CD14-positive monocyte (primary cell): ENCODE data around the gene FAM107B. TPM values are rescaled to one million over a fixed set of nuclear protein-coding genes. Genes with fewer than 3 reads are reported as not detected.

Source experiments
- DNase-seq, 3 donors: peaks; one replicate each; pipeline ENCODE4 v3.0.0-alpha.2; 2011 to 2022
- H2AFZ ChIP-seq: 2 replicates; pipeline ENCODE4 v1.6.0; 2012; ENCODE audit warnings: mild to moderate bottlenecking, low read depth, low read length, inconsistent platforms; ENCODE audit not compliant: insufficient read depth, poor library complexity, severe bottlenecking
- H3K27ac ChIP-seq, 2 donors: 1 replicate in 1 of 2; 2 replicates in 1 of 2; pipeline ENCODE4 v1.5.1; 2012 to 2013; ENCODE audit warnings: low read length in 2 of 2, control low read depth in 1 of 2, inconsistent platforms in 1 of 2, low read depth in 1 of 2, mild to moderate bottlenecking in 1 of 2
- H3K27me3 ChIP-seq, 2 donors: one replicate each; pipeline versions ENCODE4 v1.6.0 to v1.6.1; 2011 to 2013; ENCODE audit warnings: low read length in 2 of 2; ENCODE audit not compliant: control insufficient read depth in 2 of 2, insufficient read depth in 2 of 2
- H3K36me3 ChIP-seq, 2 donors: replicated peaks in 1 of 2; 1 replicate in 1 of 2; 2 replicates in 1 of 2; pipeline versions ENCODE4 v1.5.1 to v1.6.1; 2012 to 2013; ENCODE audit warnings: low read length in 2 of 2, control low read depth in 1 of 2, inconsistent platforms in 1 of 2, mild to moderate bottlenecking in 1 of 2; ENCODE audit not compliant: insufficient read depth in 2 of 2, control insufficient read depth in 1 of 2
- H3K4me1 ChIP-seq, 2 donors: 1 replicate in 1 of 2; 2 replicates in 1 of 2; pipeline versions ENCODE4 v1.5.1 to v1.6.1; 2012 to 2013; ENCODE audit warnings: low read length in 2 of 2, control low read depth in 1 of 2, inconsistent platforms in 1 of 2, mild to moderate bottlenecking in 1 of 2, moderate library complexity in 1 of 2; ENCODE audit not compliant: insufficient read depth in 2 of 2, control insufficient read depth in 1 of 2
- H3K4me2 ChIP-seq: replicated peaks from 2 replicates; pipeline ENCODE3; 2012; ENCODE audit warnings: low read length, moderate library complexity, mild to moderate bottlenecking; ENCODE audit not compliant: poor library complexity, severe bottlenecking; ENCODE audit errors: extremely low read depth
- H3K4me3 ChIP-seq, 3 experiments: fragments of 200-600 bp in 1 of 3; sonication (generic) in 1 of 3; replicated peaks in 1 of 3; 1 replicate in 2 of 3; 2 replicates in 1 of 3; pipeline ENCODE4 v1.5.1; 2011 to 2013; ENCODE audit warnings: low read length in 3 of 3, mild to moderate bottlenecking in 3 of 3, control low read depth in 2 of 3, low read depth in 2 of 3, inconsistent platforms in 1 of 3, moderate library complexity in 1 of 3
- H3K79me2 ChIP-seq: 2 replicates; pipeline ENCODE4 v1.6.0; 2012; ENCODE audit warnings: mild to moderate bottlenecking, control low read depth, inconsistent platforms, low read length, moderate library complexity; ENCODE audit not compliant: insufficient read depth
- H3K9ac ChIP-seq: 2 replicates; pipeline ENCODE4 v1.6.0; 2017; ENCODE audit warnings: low read length, mild to moderate bottlenecking; ENCODE audit not compliant: insufficient read depth, poor library complexity, severe bottlenecking
- H3K9me3 ChIP-seq, 2 donors: replicated peaks in 1 of 2; 1 replicate in 1 of 2; 2 replicates in 1 of 2; pipeline versions ENCODE4 v1.5.1 to v1.6.1; 2012 to 2013; ENCODE audit warnings: low read length in 2 of 2, control low read depth in 1 of 2; ENCODE audit not compliant: control insufficient read depth in 1 of 2, insufficient read depth in 1 of 2
- H4K20me1 ChIP-seq: 2 replicates; pipeline ENCODE4 v1.6.0; 2012; ENCODE audit warnings: mild to moderate bottlenecking, low read length, control low read depth, moderate library complexity; ENCODE audit not compliant: insufficient read depth
- H3K27ac Mint-ChIP-seq, 7 donors: one replicate each; pipeline ENCODE4 v1.8.0; 2020; ENCODE audit warnings: mild to moderate bottlenecking in 7 of 7, mixed read lengths in 7 of 7, moderate library complexity in 6 of 7, inconsistent platforms in 2 of 7
- H3K27me3 Mint-ChIP-seq, 3 donors: one replicate each; pipeline ENCODE4 v1.8.0; 2021 to 2022; ENCODE audit warnings: low read depth in 3 of 3, mild to moderate bottlenecking in 3 of 3, mixed read lengths in 3 of 3, moderate library complexity in 3 of 3, inconsistent platforms in 1 of 3
- H3K36me3 Mint-ChIP-seq, 2 donors: one replicate each; pipeline ENCODE4 v1.8.0; 2020; ENCODE audit warnings: mixed read lengths in 2 of 2, inconsistent platforms in 1 of 2, mild to moderate bottlenecking in 1 of 2
- H3K4me1 Mint-ChIP-seq: one replicate; pipeline ENCODE4 v1.8.0; 2020; ENCODE audit warnings: mild to moderate bottlenecking, mixed read lengths
- H3K4me3 Mint-ChIP-seq, 2 donors: one replicate each; pipeline ENCODE4 v1.8.0; 2020; ENCODE audit warnings: mild to moderate bottlenecking in 2 of 2, mixed read lengths in 2 of 2, moderate library complexity in 1 of 2
- H3K9me3 Mint-ChIP-seq, 7 donors: one replicate each; pipeline ENCODE4 v1.8.0; 2020 to 2022; ENCODE audit warnings: mixed read lengths in 7 of 7, mild to moderate bottlenecking in 6 of 7, moderate library complexity in 6 of 7, inconsistent platforms in 2 of 7
- WGBS: methylation state at CpG from one replicate; pipeline ENCODE4 v1.1.5; 2013; ENCODE audit warnings: missing lambda C conversion rate; ENCODE audit not compliant: insufficient coverage; 5-methylcytosine and 5-hydroxymethylcytosine counted together
- intact Hi-C, 2 donors: fragments of 100-400 bp; cut with micrococcal nuclease; formaldehyde crosslinking; loops; one replicate each; pipeline versions ENCODE4 v1.15.0 to v1.15.1; 2023
- polyA plus RNA-seq, 3 donors: library from polyadenylated mRNA; depleted of rRNA in 1 of 3; unstranded in 2 of 3; stranded (reverse) in 1 of 3; fragments of 300-500 nt in 2 of 3; fragments of >200 nt in 1 of 3; fragmentation: Illumina TruSeq in 2 of 3; gene quantifications; 1 replicate in 2 of 3; 2 replicates in 1 of 3; pipeline ENCODE4 v1.2.3, GENCODE V29; 2012 to 2021
- TF ChIP-seq, protein P1 (sequence below): fragments of 200-600 bp; IDR thresholded peaks from one replicate; pipeline ENCODE4 v1.8.0; 2022; ENCODE audit warnings: antibody characterized with exemption, mild to moderate bottlenecking

The FAM107B gene
- polyA plus RNA-seq, 3 donors, result 27.2 to 68.5 (median 28.4) TPM

DNA sequence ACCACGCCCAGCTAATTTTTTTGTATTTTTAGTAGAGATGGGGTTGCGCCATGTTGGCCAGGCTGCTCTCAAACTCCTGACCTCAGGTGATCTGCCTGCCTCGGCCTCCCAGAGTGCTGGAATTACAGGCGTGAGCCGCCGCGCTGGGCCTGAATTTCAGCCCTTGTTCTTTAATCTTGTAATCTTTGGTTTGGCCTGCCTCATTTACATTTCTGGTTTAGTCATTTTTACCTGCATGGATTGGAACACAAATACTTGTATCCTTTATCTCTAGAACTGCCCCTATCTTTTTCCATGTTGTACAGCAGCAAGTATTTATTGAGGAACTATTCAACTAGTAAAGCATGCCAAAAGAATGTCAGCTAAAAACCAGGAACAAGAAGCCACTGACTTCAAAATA is 248.4 kb downstream of the FAM107B start:
- Histone ChIP-seq H3K9me3 (no peaks in the 10 kb centered on the region), H2AFZ (no peak overlapping the region), H3K36me3 (peaks cover 64 to 96% of the 10 kb centered on the region in 2 donors), H3K4me1 (no peaks in the 10 kb centered on the region), H3K4me2 (no peak overlapping the region), H4K20me1 (peaks cover 85% of the 10 kb centered on the region), H3K9ac (no peak overlapping the region), H3K4me3 (no peak overlapping the region), H3K27ac (no peak overlapping the region), H3K79me2 (peaks cover 98% of the 10 kb centered on the region), H3K27me3 (no peaks in the 10 kb centered on the region)
- Mint-ChIP-seq H3K36me3 (peaks cover 58 to 88% of the 10 kb centered on the region in 2 donors), H3K27ac (peak overlapping the region in 2 of 7 donors; percentile 2 to 61), H3K9me3 (no peaks in the 10 kb centered on the region), H3K27me3 (no peaks in the 10 kb centered on the region), H3K4me1 (no peaks in the 10 kb centered on the region), H3K4me3 (no peak overlapping the region)
- 89% methylated on average over 6 of the region's 7 CpGs for WGBS
- TF ChIP-seq, protein P1, sequence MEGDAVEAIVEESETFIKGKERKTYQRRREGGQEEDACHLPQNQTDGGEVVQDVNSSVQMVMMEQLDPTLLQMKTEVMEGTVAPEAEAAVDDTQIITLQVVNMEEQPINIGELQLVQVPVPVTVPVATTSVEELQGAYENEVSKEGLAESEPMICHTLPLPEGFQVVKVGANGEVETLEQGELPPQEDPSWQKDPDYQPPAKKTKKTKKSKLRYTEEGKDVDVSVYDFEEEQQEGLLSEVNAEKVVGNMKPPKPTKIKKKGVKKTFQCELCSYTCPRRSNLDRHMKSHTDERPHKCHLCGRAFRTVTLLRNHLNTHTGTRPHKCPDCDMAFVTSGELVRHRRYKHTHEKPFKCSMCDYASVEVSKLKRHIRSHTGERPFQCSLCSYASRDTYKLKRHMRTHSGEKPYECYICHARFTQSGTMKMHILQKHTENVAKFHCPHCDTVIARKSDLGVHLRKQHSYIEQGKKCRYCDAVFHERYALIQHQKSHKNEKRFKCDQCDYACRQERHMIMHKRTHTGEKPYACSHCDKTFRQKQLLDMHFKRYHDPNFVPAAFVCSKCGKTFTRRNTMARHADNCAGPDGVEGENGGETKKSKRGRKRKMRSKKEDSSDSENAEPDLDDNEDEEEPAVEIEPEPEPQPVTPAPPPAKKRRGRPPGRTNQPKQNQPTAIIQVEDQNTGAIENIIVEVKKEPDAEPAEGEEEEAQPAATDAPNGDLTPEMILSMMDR, result no peak
- no peak for DNase-seq
- intact Hi-C loops, result no loop called here

GRCh38 chr10:14524691-14525324 is 249.9 kb downstream of the FAM107B start:
- Mint-ChIP-seq H3K4me3 (no peak overlapping the region), H3K27ac (no peak overlapping the region), H3K36me3 (peaks cover 63 to 90% of the 10 kb centered on the region in 2 donors), H3K4me1 (no peaks in the 10 kb centered on the region), H3K9me3 (no peaks in the 10 kb centered on the region), H3K27me3 (no peaks in the 10 kb centered on the region)
- peaks cover 93% of the 10 kb centered on the region for H3K79me2 ChIP-seq
- WGBS, result no CpG with 5 or more reads among the region's 3 CpGs
- intact Hi-C loops, result no loop called here
- H3K4me1 ChIP-seq, result no peaks in the 10 kb centered on the region
- DNase-seq, result no peak
- H2AFZ ChIP-seq, result no peak overlapping the region
- no peak overlapping the region for H3K4me3 ChIP-seq
- no peaks in the 10 kb centered on the region for H3K9me3 ChIP-seq
- H3K27me3 ChIP-seq, result no peaks in the 10 kb centered on the region
- H3K36me3 ChIP-seq, result peaks cover 69 to 96% of the 10 kb centered on the region in 2 donors
- peaks cover 83% of the 10 kb centered on the region for H4K20me1 ChIP-seq
- no peak overlapping the region for H3K4me2 ChIP-seq
- H3K27ac ChIP-seq, result no peak overlapping the region
- no peak overlapping the region for H3K9ac ChIP-seq
- TF ChIP-seq, protein P1, result no peak
